ENCODE measurements around the gene PMPCB.

PMPCB gene

GRCh38 chr7:103325744-103326143, 28.5 kb downstream of the PMPCB start:
- DNase-seq (ENCODE audit: low read depth in 2 of 2), result no peak

GRCh38 chr7:103336761-103337160, 39.5 kb downstream of the PMPCB start:
- DNase-seq (ENCODE audit: low read depth in 2 of 2), result no peak

DNA sequence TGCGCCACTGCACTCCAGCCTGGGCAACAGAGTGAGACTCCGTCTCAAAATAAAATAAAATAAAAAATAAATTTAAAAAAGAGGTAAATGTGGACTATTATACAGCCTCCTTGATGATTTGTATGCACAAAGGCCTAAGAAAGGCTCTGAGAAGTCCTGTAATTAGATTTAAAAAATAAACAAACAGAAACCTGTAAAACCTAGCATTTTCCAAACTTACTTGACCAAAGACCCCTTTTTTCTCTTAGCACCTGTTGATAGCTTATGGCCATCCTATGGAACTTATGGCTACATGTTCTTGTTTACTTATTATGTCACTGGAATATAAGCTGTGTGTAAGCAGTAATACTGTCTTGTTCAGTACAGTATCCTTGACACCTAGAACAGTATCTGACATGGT, 41.6 kb downstream of the PMPCB start:
- DNase-seq (ENCODE audit: low read depth in 2 of 2), result no peak

GRCh38 chr7:103341466-103341865, 44.2 kb downstream of the PMPCB start:
- no peak for DNase-seq (ENCODE audit: low read depth in 2 of 2)

DNA sequence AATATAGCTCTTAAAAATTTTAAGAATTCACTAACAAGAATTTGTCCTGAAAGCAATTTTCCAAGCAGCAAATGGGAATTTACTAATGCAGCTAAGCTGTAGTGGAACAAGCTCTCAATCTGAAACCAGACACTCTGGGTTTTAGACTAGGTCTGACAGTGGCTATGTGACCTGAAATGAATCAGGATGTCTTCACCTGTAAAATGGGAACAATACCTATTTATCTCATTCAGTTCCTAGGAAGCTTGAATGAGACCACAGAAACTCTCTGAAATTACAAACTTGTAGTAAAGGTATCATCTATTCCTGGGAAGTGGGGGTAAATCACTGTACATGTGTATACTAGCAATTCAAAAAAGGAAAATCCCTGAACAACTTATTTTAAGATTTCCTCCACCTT, 46.1 kb downstream of the PMPCB start:
- no peak for DNase-seq (ENCODE audit: low read depth in 2 of 2)

DNA sequence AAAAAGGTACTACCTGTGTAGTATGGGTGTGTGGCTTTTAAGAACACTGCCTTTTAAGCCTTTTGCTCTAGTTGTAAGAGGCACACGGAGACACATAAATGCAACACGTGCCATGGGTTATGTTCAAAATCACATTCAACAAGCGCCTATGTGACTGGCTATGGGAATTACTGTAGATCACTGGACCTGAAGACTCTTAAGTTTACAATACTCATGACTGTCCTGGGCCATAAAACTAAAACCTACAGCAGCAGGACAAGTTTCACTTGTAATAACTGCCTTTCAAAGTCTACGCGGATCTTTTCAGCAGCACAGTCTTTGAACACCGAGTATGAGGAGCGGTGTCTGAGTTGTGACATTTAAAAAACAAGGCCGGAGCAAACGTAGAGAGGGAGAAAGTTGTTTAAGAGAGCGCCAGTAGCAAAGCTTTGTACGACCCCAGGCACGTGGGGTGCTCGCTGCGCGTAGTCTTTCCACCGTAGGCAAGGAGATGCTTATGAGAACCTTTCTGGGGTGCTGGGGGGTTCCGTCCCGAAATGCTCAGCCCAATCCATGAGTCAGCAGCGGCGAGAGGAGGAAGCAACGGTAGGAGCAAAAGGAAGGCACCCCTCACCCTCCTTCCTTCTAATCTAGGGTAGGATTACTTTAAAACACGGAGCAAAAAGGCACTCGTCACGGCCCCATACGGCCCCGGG, 46.7 kb downstream of the PMPCB start:
- DNase-seq (ENCODE audit: low read depth in 2 of 2), result peak in 1 of 2 donors; percentile 26

GRCh38 chr7:103344453-103345149, 47.4 kb downstream of the PMPCB start, which contains the start of gene DNAJC2:
Gene DNAJC2 (minus strand): TSS chr7:103344767. CDS start chr7:103344622, 145 bp downstream.
- DNase-seq (ENCODE audit: low read depth in 2 of 2), result peak; percentile 74 to 79

DNA sequence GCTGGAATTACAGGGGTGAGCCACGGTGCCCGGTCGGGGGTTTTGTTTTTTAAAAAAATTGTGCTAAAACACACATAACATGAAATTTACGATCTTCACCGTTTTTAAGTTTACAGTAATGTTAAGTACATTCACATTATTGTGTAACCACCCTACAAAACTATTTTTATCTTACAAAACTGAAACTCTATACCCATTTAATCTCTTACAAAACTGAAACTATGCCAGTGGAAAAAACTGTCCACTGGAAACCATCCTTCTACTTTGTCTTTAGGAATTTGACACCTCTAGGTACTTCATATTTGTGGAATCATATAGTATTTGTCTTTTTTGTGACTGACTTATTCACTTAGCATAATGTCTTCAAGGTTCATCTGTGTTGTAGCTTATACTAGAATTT, 49.2 kb downstream of the PMPCB start:
- no peak for DNase-seq (ENCODE audit: low read depth in 2 of 2)

DNA sequence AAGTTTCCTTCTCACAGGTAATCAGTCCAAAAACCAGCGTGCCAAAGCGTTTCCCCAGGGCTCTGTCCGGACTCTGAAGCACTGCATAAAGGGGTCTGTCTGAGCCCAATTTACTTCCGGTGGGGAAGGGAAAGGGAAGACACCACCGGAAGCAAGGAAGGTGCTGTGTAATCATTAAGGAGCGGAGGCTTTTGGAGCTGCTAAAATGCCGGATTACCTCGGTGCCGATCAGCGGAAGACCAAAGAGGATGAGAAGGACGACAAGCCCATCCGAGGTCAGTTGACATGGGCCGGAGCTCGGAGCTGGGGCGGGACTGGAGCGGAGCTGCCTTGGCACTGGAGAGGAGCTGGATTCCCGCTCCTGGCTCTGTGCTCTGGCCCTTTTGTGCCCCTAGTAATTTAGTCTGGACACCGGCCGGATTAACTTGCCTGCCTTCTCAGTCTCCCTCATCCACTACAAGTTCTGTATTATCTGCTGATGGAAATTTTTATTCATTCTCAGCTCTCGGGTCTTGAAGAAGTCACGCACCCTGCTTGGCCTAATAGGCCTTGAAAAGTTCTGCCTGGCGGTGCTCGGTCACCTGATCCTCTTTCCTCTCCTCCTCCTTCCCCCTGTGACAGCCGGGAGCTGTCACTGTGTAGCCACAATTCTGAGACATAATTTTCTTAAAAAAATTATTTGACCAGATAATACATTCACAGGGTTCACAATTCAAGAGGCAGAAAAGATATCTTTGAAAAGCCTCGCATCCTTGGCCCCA, 50.5 kb downstream of the PMPCB start, which contains the start of gene PSMC2:
Gene PSMC2 (plus strand): TSS at position 137 of the 761 bp plus-strand sequence. CDS start 69 bp downstream, at position 206.
- peak; percentile 74 to 77 for DNase-seq (ENCODE audit: low read depth in 2 of 2)

GRCh38 chr7:103348452-103348851, 51.2 kb downstream of the PMPCB start:
- DNase-seq (ENCODE audit: low read depth in 2 of 2), result no peak

- DNase-seq (ENCODE audit: low read depth in 2 of 2), result no peak
These were observed 51.7 kb downstream of the PMPCB start for GRCh38 chr7:103348959-103349358.

GRCh38 chr7:103349805-103350204, 52.6 kb downstream of the PMPCB start:
- DNase-seq (ENCODE audit: low read depth in 2 of 2), result no peak

Measured in stimulated activated CD8-positive, alpha-beta memory T cell treated with anti-CD3 and anti-CD28 coated beads, Interleukin-15, amount 100 ng/mL, for 48 hours (primary cell).